H9 (cell line): ENCODE data around the gene RPS6KA1. TPM values are rescaled to one million over a fixed set of nuclear protein-coding genes. Genes with fewer than 3 reads are reported as not detected.

Source experiments
- DNase-seq: peaks from one replicate; pipeline ENCODE4 v3.0.0-alpha.2; 2017
- H2AFZ ChIP-seq: one replicate; pipeline ENCODE4 v1.6.1; 2013; ENCODE audit warnings: mild to moderate bottlenecking, low read length, control low read depth, moderate library complexity
- H2AK5ac ChIP-seq: 2 replicates; pipeline ENCODE4 v1.6.1; 2013; ENCODE audit warnings: low read length, control low read depth, mixed read lengths; ENCODE audit not compliant: insufficient read length
- H2BK120ac ChIP-seq: one replicate; pipeline ENCODE4 v1.6.1; 2013; ENCODE audit warnings: low read depth, mild to moderate bottlenecking, low read length, control low read depth, inconsistent platforms; ENCODE audit not compliant: poor library complexity, severe bottlenecking
- H2BK12ac ChIP-seq: 2 replicates; pipeline ENCODE4 v1.6.1; 2013; ENCODE audit warnings: low read length, control low read depth, mixed read lengths, low read depth; ENCODE audit not compliant: insufficient read length
- H2BK15ac ChIP-seq: 2 replicates; pipeline ENCODE4 v1.6.1; 2013; ENCODE audit warnings: low read depth, low read length, control low read depth
- H2BK20ac ChIP-seq: one replicate; pipeline ENCODE4 v1.6.1; 2013; ENCODE audit warnings: low read depth, mild to moderate bottlenecking, low read length, control low read depth, inconsistent platforms; ENCODE audit not compliant: poor library complexity, severe bottlenecking
- H2BK5ac ChIP-seq: 2 replicates; pipeline ENCODE4 v1.6.1; 2013; ENCODE audit warnings: low read length, control low read depth, mixed read lengths; ENCODE audit not compliant: insufficient read length
- H3K14ac ChIP-seq: 2 replicates; pipeline ENCODE4 v1.6.1; 2013; ENCODE audit warnings: low read length, control low read depth; ENCODE audit not compliant: insufficient read depth
- H3K18ac ChIP-seq: 2 replicates; pipeline ENCODE4 v1.6.1; 2013; ENCODE audit warnings: low read depth, mild to moderate bottlenecking, mixed read lengths, low read length, control low read depth; ENCODE audit not compliant: insufficient read length
- H3K23ac ChIP-seq: 2 replicates; pipeline ENCODE4 v1.6.1; 2013; ENCODE audit warnings: low read length, control low read depth, mixed read lengths, low read depth; ENCODE audit not compliant: insufficient read length
- H3K23me2 ChIP-seq: 2 replicates; pipeline ENCODE4 v1.6.1; 2013; ENCODE audit warnings: low read depth, mild to moderate bottlenecking, mixed read lengths, low read length, control low read depth; ENCODE audit not compliant: insufficient read length, poor library complexity, severe bottlenecking
- H3K27ac ChIP-seq: 2 replicates; pipeline ENCODE4 v1.5.1; 2013; ENCODE audit warnings: low read length, control low read depth, mixed read lengths, low read depth; ENCODE audit not compliant: insufficient read length
- H3K27me3 ChIP-seq: 2 replicates; pipeline ENCODE4 v1.6.1; 2013; ENCODE audit warnings: low read length, control low read depth, inconsistent platforms; ENCODE audit not compliant: insufficient read depth
- H3K4ac ChIP-seq: 2 replicates; pipeline ENCODE4 v1.6.1; 2013; ENCODE audit warnings: low read depth, mild to moderate bottlenecking, control low read depth, inconsistent platforms, low read length, moderate library complexity
- H3K4me1 ChIP-seq: 2 replicates; pipeline ENCODE4 v1.6.1; 2013; ENCODE audit warnings: low read length, control low read depth, inconsistent platforms; ENCODE audit not compliant: insufficient read depth
- H3K4me2 ChIP-seq: 2 replicates; pipeline ENCODE4 v1.6.1; 2013; ENCODE audit warnings: low read length, control low read depth, mixed read lengths; ENCODE audit not compliant: insufficient read length, insufficient read depth
- H3K56ac ChIP-seq: 2 replicates; pipeline ENCODE4 v1.6.1; 2013; ENCODE audit warnings: low read depth, mild to moderate bottlenecking, mixed read lengths, low read length, control low read depth; ENCODE audit not compliant: insufficient read length
- H3K79me1 ChIP-seq: 2 replicates; pipeline ENCODE4 v1.6.1; 2013; ENCODE audit warnings: low read depth, mild to moderate bottlenecking, moderate library complexity, low read length, control low read depth, inconsistent platforms; ENCODE audit not compliant: insufficient read depth, poor library complexity, severe bottlenecking
- H3K79me2 ChIP-seq: 2 replicates; pipeline ENCODE4 v1.6.1; 2013; ENCODE audit warnings: low read length, control low read depth, inconsistent platforms; ENCODE audit not compliant: insufficient read depth
- H3K9ac ChIP-seq: 2 replicates; pipeline ENCODE4 v1.6.1; 2013; ENCODE audit warnings: low read length, control low read depth, mixed read lengths; ENCODE audit not compliant: insufficient read length; ENCODE audit errors: extremely low read depth
- H3K9me3 ChIP-seq: one replicate; pipeline ENCODE4 v1.6.1; 2013; ENCODE audit warnings: low read depth, low read length, inconsistent platforms; ENCODE audit not compliant: control insufficient read depth
- H3T11ph ChIP-seq: one replicate; pipeline ENCODE4 v1.6.1; 2013; ENCODE audit warnings: mild to moderate bottlenecking, low read length, control low read depth, inconsistent platforms
- H4K20me1 ChIP-seq: one replicate; pipeline ENCODE4 v1.6.1; 2013; ENCODE audit not compliant: control insufficient read depth, insufficient read length, insufficient read depth
- H4K5ac ChIP-seq: 2 replicates; pipeline ENCODE4 v1.6.1; 2013; ENCODE audit warnings: low read depth, mild to moderate bottlenecking, mixed read lengths, low read length, control low read depth; ENCODE audit not compliant: insufficient read length
- H4K8ac ChIP-seq: replicated peaks from 2 replicates; pipeline ENCODE4 v1.6.1; 2013; ENCODE audit warnings: low read length, control low read depth, mixed read lengths, low read depth; ENCODE audit not compliant: insufficient read length
- H4K91ac ChIP-seq: 2 replicates; pipeline ENCODE4 v1.6.1; 2013; ENCODE audit warnings: low read depth, mild to moderate bottlenecking, moderate library complexity, mixed read lengths, low read length, control low read depth; ENCODE audit not compliant: insufficient read length
- H3K27ac Mint-ChIP-seq, 3 experiments: 2 replicates in 2 of 3; 3 replicates in 1 of 3; pipeline ENCODE4 v1.8.0; 2020 to 2021; ENCODE audit warnings: mixed read lengths in 3 of 3, mild to moderate bottlenecking in 1 of 3, moderate library complexity in 1 of 3
- H3K27me3 Mint-ChIP-seq: 2 replicates; pipeline ENCODE4 v1.8.0; 2021; ENCODE audit warnings: low read depth, mild to moderate bottlenecking, moderate library complexity, mixed read lengths
- H3K36me3 Mint-ChIP-seq, 3 experiments: 2 replicates in 2 of 3; 3 replicates in 1 of 3; pipeline ENCODE4 v1.8.0; 2020 to 2021; ENCODE audit warnings: low read depth in 3 of 3, mixed read lengths in 3 of 3; ENCODE audit not compliant: insufficient read depth in 1 of 3
- H3K4me1 Mint-ChIP-seq, 2 experiments: 2 replicates each; pipeline ENCODE4 v1.8.0; 2020; ENCODE audit warnings: mixed read lengths in 2 of 2
- H3K4me3 Mint-ChIP-seq, 2 experiments: 2 replicates in 1 of 2; 3 replicates in 1 of 2; pipeline ENCODE4 v1.8.0; 2020 to 2021; ENCODE audit warnings: mild to moderate bottlenecking in 2 of 2, mixed read lengths in 2 of 2, moderate library complexity in 1 of 2
- H3K9me3 Mint-ChIP-seq, 2 experiments: 2 replicates in 1 of 2; 3 replicates in 1 of 2; pipeline ENCODE4 v1.8.0; 2020; ENCODE audit warnings: mild to moderate bottlenecking in 2 of 2, mixed read lengths in 2 of 2, moderate library complexity in 1 of 2
- CTCF ChIP-seq: fragments of 200-600 bp; sonication (generic); conservative IDR thresholded peaks from 3 replicates; pipeline ENCODE4 v1.8.0; 2021; ENCODE audit warnings: antibody characterized with exemption, mild to moderate bottlenecking
- WGBS: extraction: QIAGEN DNeasy Blood & Tissue Kit; methylation state at CpG from one replicate; pipeline ENCODE4 v1.1.7; 2013; ENCODE audit warnings: missing lambda C conversion rate, low lambda C conversion rate, mixed read lengths; ENCODE audit not compliant: insufficient read length; ENCODE audit errors: extremely low coverage; 5-methylcytosine and 5-hydroxymethylcytosine counted together
- total RNA-seq: library from RNA; stranded (reverse); gene quantifications from 2 replicates; pipeline ENCODE4 v1.2.1, GENCODE V29; 2021

RPS6KA1 gene
- total RNA-seq, 1 experiment from 2014 or later = 45.3 TPM

- H3K4me2 ChIP-seq = no peak overlapping the region
- H3K9me3 ChIP-seq = no peaks in the 10 kb centered on the region
- no peak overlapping the region for H2BK12ac ChIP-seq
- no peak overlapping the region for H3T11ph ChIP-seq
- no peaks in the 10 kb centered on the region for H3K27me3 ChIP-seq
- H4K5ac ChIP-seq = no peak overlapping the region
- no peak overlapping the region for H3K9ac ChIP-seq
- no peaks in the 10 kb centered on the region for H4K20me1 ChIP-seq
- no peak overlapping the region for H3K27ac ChIP-seq
- no peak for TF ChIP-seq CTCF
- no peak overlapping the region for H3K14ac ChIP-seq
- H2AK5ac ChIP-seq = no peak overlapping the region
- H3K23ac ChIP-seq = no peak overlapping the region
- no peaks in the 10 kb centered on the region for H3K79me2 ChIP-seq
- H2BK5ac ChIP-seq = no peak overlapping the region
- Mint-ChIP-seq H3K4me1 (no peaks in the 10 kb centered on the region), H3K27ac (no peak overlapping the region), H3K36me3 (no peaks in the 10 kb centered on the region; a peak in 1 of 7 replicates), H3K9me3 (peaks cover 0 to 2% of the 10 kb centered on the region in 2 experiments; a peak in 1 of 5 replicates), H3K27me3 (no peaks in the 10 kb centered on the region; the same call in 1 of the 2 replicates), H3K4me3 (no peak overlapping the region)
- no peak overlapping the region for H2BK20ac ChIP-seq
- no peak overlapping the region for H2AFZ ChIP-seq
- no peaks in the 10 kb centered on the region for H3K4me1 ChIP-seq
- H3K23me2 ChIP-seq = no peaks in the 10 kb centered on the region
- no peak overlapping the region for H3K56ac ChIP-seq
- no peak for DNase-seq
- H2BK120ac ChIP-seq = no peak overlapping the region
- H4K8ac ChIP-seq = no peak overlapping the region
- no peak overlapping the region for H2BK15ac ChIP-seq
- H3K4ac ChIP-seq = no peak overlapping the region
- no peak overlapping the region for H3K18ac ChIP-seq
- no peak overlapping the region for H4K91ac ChIP-seq
- H3K79me1 ChIP-seq = no peaks in the 10 kb centered on the region
- no CpG with 5 or more reads among the region's 6 CpGs for whole genome bisulfite sequencing
Measured at GRCh38 chr1:26582836-26583460, 53.4 kb downstream of the RPS6KA1 start.
